Cortex of kidney (tissue), 1 donor: ENCODE measurements around the gene USP37.
"Not testable (repeated sequence)": the region's sequence is repeated elsewhere in the genome, so short reads cannot be mapped to it uniquely, and the experiment has no call there.

ENCODE experiments used
- DNase-seq: peaks from one replicate; lab custom pipeline; 2025; lab: John Stamatoyannopoulos, UW

Gene USP37

GRCh38 chr2:218555527-218555926, 12.6 kb downstream of the USP37 start:
- DNase-seq = no peak

GRCh38 chr2:218554225-218554624, 13.9 kb downstream of the USP37 start:
- not testable (repeated sequence) for DNase-seq

- DNase-seq = no peak
Measured at GRCh38 chr2:218547978-218548377, 20.2 kb downstream of the USP37 start.

GRCh38 chr2:218547511-218547910, 20.6 kb downstream of the USP37 start:
- no peak for DNase-seq

GRCh38 chr2:218546012-218546411, 22.1 kb downstream of the USP37 start:
- no peak for DNase-seq

- no peak for DNase-seq
Measured at GRCh38 chr2:218540015-218540414, 28.1 kb downstream of the USP37 start.

GRCh38 chr2:218536804-218537494, 31.2 kb downstream of the USP37 start:
- no peak for DNase-seq

- DNase-seq = no peak
Measured at GRCh38 chr2:218529990-218530389, 38.2 kb downstream of the USP37 start.

GRCh38 chr2:218528409-218528808, 39.7 kb downstream of the USP37 start:
- not testable (repeated sequence) for DNase-seq

GRCh38 chr2:218523651-218524050, 44.5 kb downstream of the USP37 start:
- no peak for DNase-seq

GRCh38 chr2:218518876-218519275, 49.3 kb downstream of the USP37 start:
- no peak for DNase-seq

- DNase-seq = no peak
Measured at GRCh38 chr2:218517434-218518206, 50.5 kb downstream of the USP37 start.

- no peak for DNase-seq
Measured at GRCh38 chr2:218516614-218517013, 51.5 kb downstream of the USP37 start.

GRCh38 chr2:218513676-218514075, 54.5 kb downstream of the USP37 start:
- DNase-seq = no peak

- no peak for DNase-seq
Measured at GRCh38 chr2:218508299-218508698, 59.9 kb downstream of the USP37 start.

GRCh38 chr2:218505754-218506371, 62.3 kb downstream of the USP37 start:
- no peak for DNase-seq

- DNase-seq = no peak
Measured at GRCh38 chr2:218501665-218502064, 66.5 kb downstream of the USP37 start.

- no peak for DNase-seq
Measured at GRCh38 chr2:218500501-218501060, 67.6 kb downstream of the USP37 start.

GRCh38 chr2:218485986-218486667, 82.0 kb downstream of the USP37 start:
- no peak for DNase-seq

GRCh38 chr2:218482651-218483050, 85.5 kb downstream of the USP37 start:
- no peak for DNase-seq

GRCh38 chr2:218479595-218479994, 88.6 kb downstream of the USP37 start:
- DNase-seq = no peak

- no peak for DNase-seq
Measured at GRCh38 chr2:218478544-218478943, 89.6 kb downstream of the USP37 start.
